ENCODE results near the gene MIEF1. TPM values are rescaled to one million over a fixed set of nuclear protein-coding genes. Genes with fewer than 3 reads are reported as not detected.

The MIEF1 gene
- total RNA-seq, 1 donor from 2014 or later, result 32.4 TPM

DNA sequence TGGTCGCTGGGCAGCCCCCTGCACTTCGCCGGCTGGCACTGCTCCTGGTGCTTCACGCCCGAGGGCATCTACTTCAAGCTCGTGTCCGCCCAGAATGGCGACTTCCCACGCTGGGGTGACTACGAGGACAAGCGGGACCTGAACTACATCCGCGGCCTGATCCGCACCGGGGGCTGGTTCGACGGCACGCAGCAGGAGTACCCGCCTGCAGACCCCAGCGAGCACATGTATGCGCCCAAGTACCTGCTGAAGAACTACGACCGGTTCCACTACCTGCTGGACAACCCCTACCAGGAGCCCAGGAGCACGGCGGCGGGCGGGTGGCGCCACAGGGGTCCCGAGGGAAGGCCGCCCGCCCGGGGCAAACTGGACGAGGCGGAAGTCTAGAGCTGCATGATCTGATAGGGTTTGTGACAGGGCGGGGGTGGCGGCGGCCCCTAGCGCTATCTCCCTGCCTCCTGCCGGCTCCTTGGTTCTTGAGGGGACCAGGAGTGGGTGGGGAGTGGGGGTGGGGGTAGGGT lies 13.5 kb upstream of the MIEF1 start:
- no peak for DNase-seq (ENCODE audit: low spot score, unreplicated experiment)
- no peak overlapping the region for H3K27ac Mint-ChIP-seq

DNA sequence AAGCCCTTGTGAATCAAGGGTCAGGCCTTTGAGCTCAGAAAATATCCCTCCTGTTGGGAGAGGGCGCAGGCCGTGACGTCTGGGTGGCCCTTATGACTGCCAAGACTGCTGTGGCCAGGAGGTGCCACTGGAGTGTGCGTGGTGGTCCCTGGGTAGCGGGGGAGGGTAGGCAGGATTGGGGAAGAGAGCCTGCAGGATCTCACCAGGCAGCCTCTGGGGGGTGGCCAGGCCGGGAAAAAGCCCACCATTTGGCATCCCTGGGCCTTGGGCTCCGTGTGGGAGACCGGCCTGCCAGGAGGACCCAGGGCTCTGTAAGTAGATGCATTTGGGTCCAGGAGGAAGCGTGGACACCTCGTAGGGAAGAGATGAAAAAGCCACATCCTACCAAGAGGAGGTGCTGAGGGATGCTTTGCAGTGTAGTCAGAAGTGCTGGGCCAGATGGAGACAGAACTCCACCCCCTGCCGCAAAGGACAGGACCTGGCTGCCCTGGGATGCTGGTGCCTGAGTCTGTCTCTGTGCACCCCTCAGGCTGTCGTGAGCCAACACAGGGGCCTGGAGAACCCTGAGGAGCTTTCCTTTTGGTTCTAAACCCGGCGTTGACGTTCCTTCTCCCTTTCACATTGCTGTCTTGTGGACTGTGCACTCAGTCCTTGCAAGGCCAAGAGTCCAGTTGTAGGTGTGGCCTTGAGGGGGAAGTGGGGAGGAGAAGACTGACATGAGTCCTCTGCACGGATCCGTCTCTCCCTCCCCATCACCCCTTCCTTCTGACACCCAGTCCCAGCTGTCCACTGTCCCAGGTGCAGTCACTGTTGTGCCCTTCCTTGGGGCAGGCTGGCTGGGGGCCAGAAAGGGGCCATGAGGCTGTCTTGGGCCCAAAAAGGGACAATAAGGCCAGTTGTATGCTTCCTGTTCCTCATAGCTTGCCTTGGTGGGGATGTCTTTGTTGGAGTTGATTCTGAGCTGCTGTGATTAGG lies 12.7 kb upstream of the MIEF1 start:
- H3K9me3 Mint-ChIP-seq (ENCODE audit: low read depth), result no peaks in the 10 kb centered on the region
- no peaks in the 10 kb centered on the region for H3K4me1 Mint-ChIP-seq (ENCODE audit: low read depth)
- peaks cover 6% of the 10 kb centered on the region for H3K36me3 Mint-ChIP-seq (ENCODE audit: insufficient read depth)
- TF ChIP-seq CTCF (IDR thresholded peaks at IDR 0.05; ENCODE audit: unreplicated experiment), result no peak
- H3K27me3 Mint-ChIP-seq, result no peaks in the 10 kb centered on the region
- no peak overlapping the region for H3K4me3 Mint-ChIP-seq (ENCODE audit: low read depth)
- DNase-seq (ENCODE audit: low spot score, unreplicated experiment), result no peak
- no peak overlapping the region for H3K27ac Mint-ChIP-seq

More for the DNA sequence above, 13.5 kb upstream of the MIEF1 start:
- H3K4me1 Mint-ChIP-seq (ENCODE audit: low read depth), result no peaks in the 10 kb centered on the region
- no peak overlapping the region for H3K4me3 Mint-ChIP-seq (ENCODE audit: low read depth)
- H3K27me3 Mint-ChIP-seq, result no peaks in the 10 kb centered on the region
- no peaks in the 10 kb centered on the region for H3K9me3 Mint-ChIP-seq (ENCODE audit: low read depth)
- H3K36me3 Mint-ChIP-seq (ENCODE audit: insufficient read depth), result peaks cover 6% of the 10 kb centered on the region
- TF ChIP-seq CTCF (IDR thresholded peaks at IDR 0.05; ENCODE audit: unreplicated experiment), result no peak

DNA sequence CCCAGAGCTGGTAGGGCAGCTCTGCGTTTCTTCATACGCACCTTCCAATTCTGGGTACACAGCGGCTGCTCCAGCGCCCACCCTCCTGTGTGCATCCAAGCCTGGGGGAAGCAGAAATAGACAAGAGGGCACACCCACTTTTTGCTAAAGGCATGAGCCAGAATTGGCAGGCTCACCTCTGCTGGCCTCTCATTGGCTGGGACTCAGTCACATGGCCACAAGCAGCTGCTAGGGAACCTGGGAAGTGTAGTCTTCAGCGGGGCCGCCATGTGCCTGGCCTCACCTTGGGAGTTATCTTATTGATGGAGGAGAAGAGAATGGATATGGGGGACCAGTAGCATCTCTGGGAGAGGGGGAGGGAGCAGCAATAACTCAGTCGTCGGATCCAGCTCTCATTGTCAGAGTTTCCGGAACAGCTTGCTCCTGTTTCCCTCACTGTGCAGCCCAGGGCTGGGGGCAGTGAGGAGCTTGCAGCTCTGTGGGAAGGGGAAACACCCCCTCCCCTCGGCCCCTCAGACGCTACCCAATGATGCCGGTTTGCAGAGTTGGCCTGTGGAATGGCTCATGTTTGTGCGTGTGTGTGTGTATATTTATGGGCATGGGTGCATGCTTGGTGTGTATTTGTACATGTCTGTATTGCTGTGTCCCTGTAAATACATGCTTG lies 11.8 kb upstream of the MIEF1 start:
- no peaks in the 10 kb centered on the region for H3K4me1 Mint-ChIP-seq (ENCODE audit: low read depth)

DNA sequence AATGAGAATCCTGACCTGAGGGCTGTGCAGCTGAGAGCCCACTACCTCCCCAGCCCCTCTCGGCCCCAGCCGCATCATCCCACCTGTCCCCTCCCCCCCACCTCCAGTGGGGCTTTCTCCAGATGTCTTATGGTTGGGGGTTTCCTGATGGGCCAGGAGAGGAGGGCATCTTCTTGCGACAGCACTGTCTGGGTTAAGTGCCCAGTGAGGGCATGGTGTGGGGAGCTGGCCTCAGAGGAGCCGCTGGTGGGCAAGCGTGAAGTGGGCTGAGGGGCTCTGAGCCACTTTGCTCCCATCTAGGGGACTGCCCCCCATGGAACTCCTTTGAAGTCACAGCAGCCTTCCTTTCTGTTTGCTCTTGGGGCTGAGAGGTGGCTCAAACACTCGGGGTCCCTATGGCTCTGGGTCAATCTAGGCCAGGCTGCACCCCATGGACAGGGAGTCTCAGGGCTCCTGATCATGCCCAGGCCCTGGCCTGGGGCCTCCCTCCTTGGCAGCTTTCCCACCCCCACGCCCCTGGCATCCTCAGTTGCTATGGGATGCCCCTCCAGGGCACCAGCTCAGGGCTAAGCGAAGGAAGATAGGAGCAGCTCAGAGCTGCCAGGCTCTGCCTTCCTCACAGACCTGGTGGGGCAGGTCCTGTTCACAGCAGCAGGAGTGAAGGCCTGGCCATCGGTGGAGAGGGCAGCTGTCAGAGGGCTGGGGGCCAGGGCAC lies 11.0 kb upstream of the MIEF1 start:
- TF ChIP-seq CTCF (IDR thresholded peaks at IDR 0.05; ENCODE audit: unreplicated experiment), result no peak
- Mint-ChIP-seq H3K9me3 (ENCODE audit: low read depth) (no peaks in the 10 kb centered on the region), H3K36me3 (ENCODE audit: insufficient read depth) (peaks cover 6% of the 10 kb centered on the region), H3K27ac (no peak overlapping the region), H3K4me3 (ENCODE audit: low read depth) (no peak overlapping the region), H3K27me3 (no peaks in the 10 kb centered on the region), H3K4me1 (ENCODE audit: low read depth) (no peaks in the 10 kb centered on the region)
- no peak for DNase-seq (ENCODE audit: low spot score, unreplicated experiment)

More for the DNA sequence above, 11.8 kb upstream of the MIEF1 start:
- H3K36me3 Mint-ChIP-seq (ENCODE audit: insufficient read depth), result peaks cover 6% of the 10 kb centered on the region
- no peaks in the 10 kb centered on the region for H3K9me3 Mint-ChIP-seq (ENCODE audit: low read depth)
- H3K27ac Mint-ChIP-seq, result peak overlapping the region; percentile 55
- DNase-seq (ENCODE audit: low spot score, unreplicated experiment), result no peak
- no peaks in the 10 kb centered on the region for H3K27me3 Mint-ChIP-seq
- TF ChIP-seq CTCF (IDR thresholded peaks at IDR 0.05; ENCODE audit: unreplicated experiment), result no peak
- H3K4me3 Mint-ChIP-seq (ENCODE audit: low read depth), result no peak overlapping the region

DNA sequence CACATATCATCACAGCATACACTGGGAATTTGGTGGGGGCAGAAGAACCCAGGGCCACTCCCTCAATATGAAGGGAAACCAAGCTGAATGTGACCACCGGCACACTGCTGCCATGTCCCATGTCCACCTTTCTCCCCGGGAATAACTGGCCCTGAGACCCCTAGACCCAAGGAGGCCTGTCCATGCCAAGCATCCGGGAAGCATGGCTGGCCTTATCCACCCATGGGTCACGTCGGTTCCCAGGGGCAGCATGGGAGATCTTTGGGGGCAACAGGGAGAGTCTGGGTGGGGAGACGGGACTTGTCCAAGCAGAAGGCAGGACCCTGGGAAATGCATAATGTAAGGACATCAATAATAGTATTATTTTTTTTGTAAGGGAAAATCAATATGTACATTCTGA lies 10.4 kb upstream of the MIEF1 start:
- DNase-seq (ENCODE audit: low spot score, unreplicated experiment), result no peak
- no peak overlapping the region for H3K27ac Mint-ChIP-seq
- no peaks in the 10 kb centered on the region for H3K27me3 Mint-ChIP-seq

More for the DNA sequence above, 10.4 kb upstream of the MIEF1 start:
- TF ChIP-seq CTCF (IDR thresholded peaks at IDR 0.05; ENCODE audit: unreplicated experiment), result no peak
- H3K4me3 Mint-ChIP-seq (ENCODE audit: low read depth), result no peak overlapping the region
- no peaks in the 10 kb centered on the region for H3K4me1 Mint-ChIP-seq (ENCODE audit: low read depth)
- no peaks in the 10 kb centered on the region for H3K9me3 Mint-ChIP-seq (ENCODE audit: low read depth)
- peaks cover 6% of the 10 kb centered on the region for H3K36me3 Mint-ChIP-seq (ENCODE audit: insufficient read depth)
